Measurements from ENCODE around the gene ECSCR. TPM values are rescaled to one million over a fixed set of nuclear protein-coding genes. Genes with fewer than 3 reads are reported as not detected.
"Not testable (repeated sequence)": the region's sequence is repeated elsewhere in the genome, so short reads cannot be mapped to it uniquely, and the experiment has no call there.

ECSCR gene
- total RNA-seq, 1 donor from 2014 or later, result not detected

DNA sequence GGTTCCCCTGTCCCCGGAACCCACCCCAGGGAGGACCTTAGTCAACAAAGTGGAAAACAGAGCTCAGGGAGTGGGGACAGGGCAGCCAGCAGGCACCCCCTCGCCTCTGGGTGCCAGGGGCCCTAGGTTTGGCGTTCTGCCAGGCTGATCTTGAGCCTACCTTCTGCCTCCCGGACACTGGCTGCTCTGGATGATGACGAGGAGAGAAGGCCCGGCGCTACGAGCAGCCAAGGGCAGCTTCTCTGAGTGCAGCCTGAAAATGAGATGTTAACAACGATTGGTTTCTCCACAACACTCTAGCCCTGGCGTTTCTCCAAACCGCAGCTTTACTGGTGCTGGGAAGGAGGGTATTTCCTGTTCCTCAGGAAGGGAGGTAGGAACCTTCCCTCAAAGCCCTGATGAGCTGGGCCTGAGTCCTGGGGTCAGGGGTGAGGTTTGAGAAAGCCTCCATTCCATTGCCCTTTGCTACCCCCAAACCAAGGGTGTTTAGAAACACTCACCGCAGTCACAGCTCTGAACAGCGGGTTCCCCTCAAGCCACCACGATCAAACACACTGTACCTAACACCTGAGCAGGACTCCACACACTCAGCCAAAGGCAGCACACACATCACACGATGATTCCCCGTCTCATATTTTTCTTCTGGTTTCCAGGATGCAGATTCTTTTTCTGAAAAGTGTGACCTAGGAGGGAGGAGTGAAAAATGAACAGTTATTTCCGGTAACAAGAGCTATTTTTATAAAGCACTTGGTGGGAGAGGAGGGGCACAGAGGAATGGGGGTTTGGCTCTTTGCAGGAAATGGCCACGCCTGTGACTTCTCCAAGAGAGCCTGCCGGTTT is 19.7 kb upstream of the ECSCR start, which contains the start of gene STING1:
STING1 (minus strand) TSS at position 709 of the 840 bp plus-strand sequence. CDS start 1,054 bp downstream, outside the sequence.
- DNase-seq (ENCODE audit: extremely low spot score, unreplicated experiment), result peak; percentile 92
- Mint-ChIP-seq H3K9me3 (ENCODE audit: unreplicated experiment) (no peaks in the 10 kb centered on the region), H3K27me3 (ENCODE audit: unreplicated experiment) (no peaks in the 10 kb centered on the region), H3K36me3 (ENCODE audit: unreplicated experiment) (peaks cover 8% of the 10 kb centered on the region), H3K27ac (ENCODE audit: unreplicated experiment) (peak within 1 kb of the TSS; percentile 98), H3K4me3 (ENCODE audit: unreplicated experiment) (peak within 1 kb of the TSS; percentile 70), H3K4me1 (ENCODE audit: unreplicated experiment) (peaks cover 27% of the 10 kb centered on the region)
- TF ChIP-seq, protein P1, sequence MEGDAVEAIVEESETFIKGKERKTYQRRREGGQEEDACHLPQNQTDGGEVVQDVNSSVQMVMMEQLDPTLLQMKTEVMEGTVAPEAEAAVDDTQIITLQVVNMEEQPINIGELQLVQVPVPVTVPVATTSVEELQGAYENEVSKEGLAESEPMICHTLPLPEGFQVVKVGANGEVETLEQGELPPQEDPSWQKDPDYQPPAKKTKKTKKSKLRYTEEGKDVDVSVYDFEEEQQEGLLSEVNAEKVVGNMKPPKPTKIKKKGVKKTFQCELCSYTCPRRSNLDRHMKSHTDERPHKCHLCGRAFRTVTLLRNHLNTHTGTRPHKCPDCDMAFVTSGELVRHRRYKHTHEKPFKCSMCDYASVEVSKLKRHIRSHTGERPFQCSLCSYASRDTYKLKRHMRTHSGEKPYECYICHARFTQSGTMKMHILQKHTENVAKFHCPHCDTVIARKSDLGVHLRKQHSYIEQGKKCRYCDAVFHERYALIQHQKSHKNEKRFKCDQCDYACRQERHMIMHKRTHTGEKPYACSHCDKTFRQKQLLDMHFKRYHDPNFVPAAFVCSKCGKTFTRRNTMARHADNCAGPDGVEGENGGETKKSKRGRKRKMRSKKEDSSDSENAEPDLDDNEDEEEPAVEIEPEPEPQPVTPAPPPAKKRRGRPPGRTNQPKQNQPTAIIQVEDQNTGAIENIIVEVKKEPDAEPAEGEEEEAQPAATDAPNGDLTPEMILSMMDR (IDR thresholded peaks at IDR 0.05), result no peak

DNA sequence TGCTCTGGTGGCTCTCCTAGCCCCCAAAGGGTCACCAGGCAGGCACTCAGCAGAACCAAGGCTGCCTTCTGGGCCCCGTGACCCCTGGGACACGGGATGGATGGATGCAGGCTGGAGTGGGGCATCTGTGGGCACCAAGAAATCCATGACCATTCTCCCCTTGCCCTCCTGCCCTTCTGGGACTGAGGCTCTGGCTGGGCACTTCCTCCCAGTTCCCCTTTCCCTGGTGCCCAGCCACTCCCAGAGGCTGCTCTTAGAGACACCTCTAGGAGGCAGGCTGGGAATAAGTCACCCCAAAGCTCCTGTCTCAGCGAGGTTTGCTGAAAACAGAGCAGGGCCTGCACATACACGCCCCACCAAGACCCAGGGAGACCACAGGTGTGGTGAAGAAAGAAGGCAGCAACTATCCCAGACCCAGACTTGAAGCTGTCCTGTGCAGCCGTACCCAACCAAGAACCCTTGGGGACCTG is 19.1 kb upstream of the ECSCR start:
- Mint-ChIP-seq H3K9me3 (ENCODE audit: unreplicated experiment) (no peaks in the 10 kb centered on the region), H3K4me3 (ENCODE audit: unreplicated experiment) (peak overlapping the region; percentile 70), H3K36me3 (ENCODE audit: unreplicated experiment) (peaks cover 8% of the 10 kb centered on the region), H3K4me1 (ENCODE audit: unreplicated experiment) (peaks cover 27% of the 10 kb centered on the region), H3K27me3 (ENCODE audit: unreplicated experiment) (no peaks in the 10 kb centered on the region), H3K27ac (ENCODE audit: unreplicated experiment) (peak overlapping the region; percentile 98)
- TF ChIP-seq, protein P1 (IDR thresholded peaks at IDR 0.05), result peak; percentile 17
- no peak for DNase-seq (ENCODE audit: extremely low spot score, unreplicated experiment)

DNA sequence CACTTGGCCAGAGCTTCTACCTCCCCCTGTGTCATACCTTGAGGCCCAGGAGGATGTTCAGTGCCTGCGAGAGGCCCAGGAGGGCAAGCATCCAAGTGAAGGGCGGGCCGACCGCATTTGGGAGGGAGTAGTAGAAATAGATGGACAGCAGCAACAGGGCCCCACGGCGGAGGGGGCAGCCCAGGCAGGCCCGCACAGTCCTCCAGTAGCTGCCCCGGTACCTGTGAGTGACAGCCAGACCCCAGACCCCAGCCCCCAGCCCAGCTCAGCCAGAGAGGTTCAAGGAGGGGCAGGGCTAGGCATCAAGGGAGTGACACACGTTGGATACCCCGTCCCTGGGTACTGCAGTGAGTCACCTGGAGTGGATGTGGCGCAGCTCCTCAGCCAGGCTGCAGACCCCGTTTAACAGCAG is 18.6 kb upstream of the ECSCR start:
- H3K4me3 Mint-ChIP-seq (ENCODE audit: unreplicated experiment), result peak overlapping the region; percentile 70
- TF ChIP-seq, protein P1 (IDR thresholded peaks at IDR 0.05), result no peak
- H3K9me3 Mint-ChIP-seq (ENCODE audit: unreplicated experiment), result no peaks in the 10 kb centered on the region
- peak overlapping the region; percentile 60 for H3K27ac Mint-ChIP-seq (ENCODE audit: unreplicated experiment)
- H3K4me1 Mint-ChIP-seq (ENCODE audit: unreplicated experiment), result peaks cover 27% of the 10 kb centered on the region
- no peak for DNase-seq (ENCODE audit: extremely low spot score, unreplicated experiment)
- H3K27me3 Mint-ChIP-seq (ENCODE audit: unreplicated experiment), result no peaks in the 10 kb centered on the region
- peaks cover 8% of the 10 kb centered on the region for H3K36me3 Mint-ChIP-seq (ENCODE audit: unreplicated experiment)

DNA sequence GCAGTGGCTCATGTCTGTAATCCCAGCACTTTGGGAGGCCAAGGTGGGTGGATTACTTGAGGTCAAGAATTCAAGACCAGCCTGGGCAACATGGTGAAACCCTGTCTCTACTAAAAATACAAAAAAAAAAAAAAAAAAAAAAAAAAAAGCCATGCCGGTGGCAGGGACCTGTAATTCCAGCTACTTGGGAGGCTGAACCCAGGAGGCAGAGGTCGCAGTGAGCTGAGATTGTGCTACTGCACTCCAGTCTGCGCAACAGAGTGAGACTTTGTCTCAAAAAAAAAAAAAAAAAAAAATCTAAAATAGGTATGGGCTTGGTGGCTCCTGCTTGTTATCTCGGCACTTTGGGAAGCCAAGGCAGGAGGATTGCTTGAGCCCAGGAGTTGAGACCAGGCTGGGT is 17.2 kb upstream of the ECSCR start:
- H3K4me1 Mint-ChIP-seq (ENCODE audit: unreplicated experiment), result peaks cover 32% of the 10 kb centered on the region
- not testable (repeated sequence) for H3K9me3 Mint-ChIP-seq (ENCODE audit: unreplicated experiment); H3K4me3 Mint-ChIP-seq (ENCODE audit: unreplicated experiment); H3K27me3 Mint-ChIP-seq (ENCODE audit: unreplicated experiment); DNase-seq (ENCODE audit: extremely low spot score, unreplicated experiment); H3K27ac Mint-ChIP-seq (ENCODE audit: unreplicated experiment)
- peaks cover 13% of the 10 kb centered on the region for H3K36me3 Mint-ChIP-seq (ENCODE audit: unreplicated experiment)

DNA sequence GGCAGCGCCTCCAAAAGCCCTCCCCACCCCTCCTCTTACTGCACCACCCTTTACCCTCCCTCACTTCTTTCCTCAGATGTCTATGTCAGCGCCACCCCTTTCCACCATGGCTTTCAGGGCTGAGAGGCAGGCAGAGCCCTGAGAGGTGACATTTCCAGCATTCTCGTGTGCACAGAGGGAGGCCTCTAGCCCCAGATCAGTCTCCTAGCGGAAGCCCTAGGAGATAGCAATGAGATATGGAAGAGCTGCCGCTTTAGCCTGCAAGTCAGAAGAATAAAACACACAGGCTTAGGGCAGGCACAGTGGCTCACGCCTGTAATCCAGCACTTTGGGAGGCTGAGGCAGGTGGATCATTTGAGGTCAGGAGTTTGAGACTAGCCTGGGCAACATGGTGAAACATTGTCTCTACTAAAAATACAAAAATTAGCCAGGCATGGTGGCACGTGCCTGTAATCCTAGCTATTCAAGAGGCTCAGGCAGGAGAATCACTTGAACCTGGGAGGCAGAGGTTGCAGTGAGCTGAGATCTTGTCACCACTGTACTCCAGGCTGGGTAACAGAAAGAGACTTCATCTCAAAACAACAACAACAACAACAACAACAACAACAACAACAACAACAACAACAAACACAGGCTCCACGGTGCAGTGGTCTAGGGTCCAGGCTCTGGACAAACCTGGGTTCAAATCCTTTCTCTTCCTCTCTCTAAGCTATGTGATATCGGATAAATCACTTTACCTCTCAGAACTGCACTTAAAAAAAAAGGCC is 16.3 kb upstream of the ECSCR start:
- H3K9me3 Mint-ChIP-seq (ENCODE audit: unreplicated experiment); H3K27me3 Mint-ChIP-seq (ENCODE audit: unreplicated experiment); H3K4me3 Mint-ChIP-seq (ENCODE audit: unreplicated experiment); DNase-seq (ENCODE audit: extremely low spot score, unreplicated experiment); H3K27ac Mint-ChIP-seq (ENCODE audit: unreplicated experiment): not testable (repeated sequence)
- Mint-ChIP-seq H3K4me1 (ENCODE audit: unreplicated experiment) (peaks cover 35% of the 10 kb centered on the region), H3K36me3 (ENCODE audit: unreplicated experiment) (peaks cover 13% of the 10 kb centered on the region)

Measured in osteocyte (in vitro differentiated cells).